Measurements from ENCODE around the gene DGCR6L. TPM values are rescaled to one million over a fixed set of nuclear protein-coding genes. Genes with fewer than 3 reads are reported as not detected.

The DGCR6L gene
- total RNA-seq: 59.1 and 82.9 TPM in 2 replicates

DNA sequence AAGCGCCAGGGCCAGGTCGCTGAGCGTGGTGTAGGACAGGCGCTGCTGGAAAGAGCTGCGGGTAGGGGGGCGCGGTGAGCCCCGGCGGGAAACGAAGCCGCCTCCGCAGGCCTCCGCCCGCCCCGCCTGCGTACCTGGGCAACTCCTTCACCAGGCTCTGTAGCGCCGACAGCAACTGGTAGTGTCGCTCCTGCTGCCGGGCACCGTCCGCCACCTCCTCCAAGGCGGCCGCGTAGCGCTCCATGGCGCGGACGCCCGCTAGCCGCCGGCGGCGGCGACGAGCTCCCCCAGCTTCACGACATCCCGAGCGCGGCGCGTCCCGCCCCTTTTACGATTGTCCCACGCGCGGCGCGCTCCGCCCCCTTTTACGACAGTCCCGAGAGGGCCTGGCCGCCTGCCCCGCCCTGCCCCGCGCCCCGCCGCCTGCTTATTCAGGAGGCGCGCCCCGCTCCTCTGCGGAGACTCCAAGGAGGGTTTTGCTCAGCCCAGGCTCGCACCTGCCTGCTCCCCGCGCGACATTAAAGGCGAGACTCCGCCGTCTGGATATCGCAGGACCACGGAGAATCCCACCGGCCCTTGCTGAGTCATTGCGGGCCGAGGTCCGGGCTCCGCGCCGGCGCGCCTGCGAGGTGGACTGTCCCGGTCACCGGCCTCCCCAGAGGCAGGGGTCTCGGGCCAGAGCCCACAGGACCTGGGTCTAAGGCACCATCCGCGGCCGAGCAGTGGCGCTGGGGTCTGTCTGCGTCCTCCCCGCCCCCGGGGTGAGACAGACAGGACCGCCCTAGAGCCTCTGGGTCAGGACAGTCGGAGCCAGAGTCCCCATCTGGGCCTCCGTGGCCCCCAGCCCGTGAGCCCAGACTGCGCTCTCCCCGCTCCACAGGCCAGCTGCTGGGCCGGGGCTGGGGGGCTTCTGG is at the start of gene DGCR6L:
Gene DGCR6L (minus strand): TSS at position 316 of the 914 bp plus-strand sequence. CDS start 72 bp downstream, at position 244.

DNA sequence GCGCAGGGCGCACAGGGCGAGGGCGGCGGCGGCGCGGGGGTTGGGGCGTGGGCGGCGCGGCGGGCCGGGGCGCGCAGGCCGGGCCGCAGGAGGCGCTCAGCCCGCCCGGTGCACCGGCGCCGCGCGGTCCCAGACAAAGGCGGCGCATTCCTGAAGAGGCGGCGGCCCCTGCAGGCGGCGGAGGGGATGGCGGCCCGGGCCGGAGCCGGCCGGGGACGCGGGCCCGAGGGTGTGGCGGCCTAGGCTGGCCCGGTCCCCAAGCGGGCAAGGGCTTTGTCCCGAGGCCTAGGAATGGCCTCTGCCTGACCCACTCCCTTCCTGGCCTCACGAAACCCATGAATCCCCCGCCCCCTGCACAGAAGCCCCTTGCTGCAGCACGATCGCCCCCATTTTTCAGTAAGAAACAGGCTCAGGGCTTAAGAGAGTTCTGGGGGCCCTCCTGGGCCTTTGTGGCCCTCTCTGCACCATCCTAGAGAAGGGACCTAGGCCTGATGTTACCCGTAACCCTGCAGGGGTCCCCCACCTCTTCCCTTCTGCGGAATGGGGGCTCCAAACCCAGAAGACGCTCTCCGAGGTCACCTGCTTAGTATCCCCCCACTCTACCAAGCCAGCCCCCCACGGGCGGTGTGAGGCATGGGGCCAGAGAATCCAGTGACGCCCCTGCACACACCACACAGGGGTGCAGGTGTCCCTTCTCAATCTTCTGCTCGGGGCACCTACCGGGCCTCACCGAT is 51.4 kb downstream of the DGCR6L start, which contains the start of gene RTN4R:
Gene RTN4R (minus strand): TSS at position 40 of the 734 bp plus-strand sequence. CDS start 226 bp downstream, outside the sequence.

Other genes starting within 250 kb of the DGCR6L start
- 26.3 and 33.0 TPM in 2 replicates for gene DGCR8, start 239.8 kb downstream of the DGCR6L start, total RNA-seq
- 91.0 and 101 TPM in 2 replicates for gene RANBP1, start 204.0 kb downstream of the DGCR6L start, total RNA-seq
- 41.6 and 42.6 TPM in 2 replicates for gene TRMT2A, start 202.8 kb downstream of the DGCR6L start, total RNA-seq
- 3.5 and 7.5 TPM in 2 replicates for gene ZDHHC8, start 188.3 kb downstream of the DGCR6L start, total RNA-seq
- gene CCDC188, start 169.0 kb downstream of the DGCR6L start, total RNA-seq: not detected in 2 replicates
- 0.32 TPM in 1 of 2 replicates, not detected in the other for gene RTN4R, start 51.7 kb downstream of the DGCR6L start, total RNA-seq
- 12.0 and 13.2 TPM in 2 replicates for gene ZNF74, start 74.1 kb upstream of the DGCR6L start, total RNA-seq
- gene SCARF2, start 117.8 kb upstream of the DGCR6L start, total RNA-seq: 13.9 and 15.8 TPM in 2 replicates
- gene KLHL22, start 175.7 kb upstream of the DGCR6L start, total RNA-seq: 35.6 and 42.3 TPM in 2 replicates
- gene MED15, start 187.6 kb upstream of the DGCR6L start, total RNA-seq: 22.5 and 23.0 TPM in 2 replicates

Measured in bronchial smooth muscle cell (primary cell).